NT2/D1 (cell line): ENCODE measurements around the gene HAUS7.

Source experiments
- SUZ12 ChIP-seq: IDR thresholded peaks from 2 replicates; pipeline ENCODE4 v1.6.1; 2011; ENCODE audit not compliant: insufficient read length, insufficient read depth; ENCODE audit errors: extremely low read depth
- YY1 ChIP-seq: IDR thresholded peaks from 2 replicates; pipeline ENCODE4 v1.6.1; 2011; ENCODE audit not compliant: insufficient read length, insufficient read depth

DNA sequence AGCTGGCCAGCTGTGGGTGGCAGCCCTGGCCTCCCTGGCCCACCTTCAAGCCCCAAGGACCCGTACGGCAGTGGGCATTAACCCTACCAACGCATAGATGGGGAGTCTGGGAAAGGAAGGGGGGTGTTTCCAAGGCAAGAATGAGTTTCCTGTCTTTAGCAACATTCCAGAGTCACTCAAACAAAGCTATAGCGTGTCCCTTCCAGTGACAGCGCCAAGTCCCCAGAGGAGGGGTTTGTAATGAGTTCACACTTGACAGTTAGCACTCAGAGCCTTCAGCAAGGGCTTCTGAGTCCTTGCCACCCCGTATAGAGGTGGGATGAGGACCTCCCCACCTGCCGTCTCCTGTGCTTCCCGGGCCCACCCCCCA lies 26.2 kb upstream of the HAUS7 start:
- no peak for TF ChIP-seq YY1
- no peak for TF ChIP-seq SUZ12
